ENCODE data around the gene ITM2C. TPM values are rescaled to one million over a fixed set of nuclear protein-coding genes. Genes with fewer than 3 reads are reported as not detected.

The ITM2C gene
- total and polyA plus RNA-seq, 2 of the 13 experiments (the other 11 are each of a cell fraction or from before 2014, with no cell fraction given): 70.5 to 270 TPM

- TF ChIP-seq SAP130 (CRISPR knock-in tag; IDR thresholded peaks at IDR 0.05; ENCODE audit: low read depth) (peak; percentile 42; the same call in 1 of the 2 replicates), KLF16 (CRISPR knock-in tag; IDR thresholded peaks at IDR 0.05) (no peak), ZNF549 (CRISPR knock-in tag; IDR thresholded peaks at IDR 0.05) (no peak), ZNF709 (CRISPR knock-in tag; IDR thresholded peaks at IDR 0.05) (no peak), TBP (CRISPR knock-in tag; IDR thresholded peaks at IDR 0.05) (no peak), ZNF605 (CRISPR knock-in tag; IDR thresholded peaks at IDR 0.05) (no peak), ZNF354B (CRISPR knock-in tag; IDR thresholded peaks at IDR 0.05) (no peak), BORCS8-MEF2B (CRISPR knock-in tag; IDR thresholded peaks at IDR 0.05) (0 out of 2 replicates have a peak, but pooled peaks have one; percentile 47), PCBP2 (optimal IDR thresholded peaks at IDR 0.05; ENCODE audit: low read depth, low read length, poor library complexity, severe bottlenecking) (no peak), SALL1 (CRISPR knock-in tag; IDR thresholded peaks at IDR 0.05) (peak; percentile 45; the same call in 1 of the 2 replicates), SALL2 (CRISPR knock-in tag; IDR thresholded peaks at IDR 0.05) (no peak), STAT5B (CRISPR knock-in tag; IDR thresholded peaks at IDR 0.05) (no peak), HNF4A (CRISPR knock-in tag; IDR thresholded peaks at IDR 0.05) (no peak), BHLHE40 (IDR thresholded peaks at IDR 0.05; ENCODE audit: low read length) (peak; percentile 56), ZNF296 (CRISPR knock-in tag; conservative IDR thresholded peaks at IDR 0.05) (no peak), REL (CRISPR knock-in tag; conservative IDR thresholded peaks at IDR 0.05) (no peak), MBNL3 (CRISPR knock-in tag; conservative IDR thresholded peaks at IDR 0.05) (no peak), GABPA (IDR thresholded peaks at IDR 0.05; ENCODE audit: low read depth, low read length) (no peak), GABPA (CRISPR knock-in tag; IDR thresholded peaks at IDR 0.05; ENCODE audit: low read depth) (peak; percentile 2; the same call in 1 of the 2 replicates), ISX (CRISPR knock-in tag; conservative IDR thresholded peaks at IDR 0.05) (no peak), RFX3 (CRISPR knock-in tag; IDR thresholded peaks at IDR 0.05) (no peak), ZNF737 (CRISPR knock-in tag; IDR thresholded peaks at IDR 0.05; ENCODE audit: borderline replicate concordance) (no peak), ZNF205 (CRISPR knock-in tag; IDR thresholded peaks at IDR 0.05) (no peak), ZNF7 (CRISPR knock-in tag; IDR thresholded peaks at IDR 0.05) (no peak), DMAP1 (CRISPR knock-in tag; IDR thresholded peaks at IDR 0.05) (0 out of 2 replicates have a peak, but pooled peaks have one; percentile 45), MAFF (IDR thresholded peaks at IDR 0.05; ENCODE audit: low read depth, low read length) (no peak), HNRNPL (IDR thresholded peaks at IDR 0.05; ENCODE audit: low read depth, low read length) (peak; percentile 71; the same call in 1 of the 2 replicates), TP53 (CRISPR knock-in tag; conservative IDR thresholded peaks at IDR 0.05) (no peak), MAF1 (CRISPR knock-in tag; IDR thresholded peaks at IDR 0.05; ENCODE audit: borderline replicate concordance) (no peak), PCBP1 (IDR thresholded peaks at IDR 0.05; ENCODE audit: borderline replicate concordance, low read depth, low read length) (peak; percentile 38; the same call in 1 of the 2 replicates), FOXM1 (CRISPR knock-in tag; IDR thresholded peaks at IDR 0.05) (no peak), IRX3 (CRISPR knock-in tag; IDR thresholded peaks at IDR 0.05; ENCODE audit: borderline replicate concordance, low read depth) (0 out of 2 replicates have a peak, but pooled peaks have one; percentile 13), ZNF337 (CRISPR knock-in tag; IDR thresholded peaks at IDR 0.05; ENCODE audit: borderline replicate concordance, low read depth) (no peak), MIXL1 (CRISPR knock-in tag; IDR thresholded peaks at IDR 0.05) (no peak)
- TF ChIP-seq, protein P1, sequence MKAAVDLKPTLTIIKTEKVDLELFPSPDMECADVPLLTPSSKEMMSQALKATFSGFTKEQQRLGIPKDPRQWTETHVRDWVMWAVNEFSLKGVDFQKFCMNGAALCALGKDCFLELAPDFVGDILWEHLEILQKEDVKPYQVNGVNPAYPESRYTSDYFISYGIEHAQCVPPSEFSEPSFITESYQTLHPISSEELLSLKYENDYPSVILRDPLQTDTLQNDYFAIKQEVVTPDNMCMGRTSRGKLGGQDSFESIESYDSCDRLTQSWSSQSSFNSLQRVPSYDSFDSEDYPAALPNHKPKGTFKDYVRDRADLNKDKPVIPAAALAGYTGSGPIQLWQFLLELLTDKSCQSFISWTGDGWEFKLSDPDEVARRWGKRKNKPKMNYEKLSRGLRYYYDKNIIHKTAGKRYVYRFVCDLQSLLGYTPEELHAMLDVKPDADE (CRISPR knock-in tag; IDR thresholded peaks at IDR 0.05): no peak
Measured at GRCh38 chr2:230865766-230866755, 1.3 kb downstream of the ITM2C start (continued).
